Stimulated activated naive CD8-positive, alpha-beta T cell treated with anti-CD3 and anti-CD28 coated beads, Interleukin-15, amount 100 ng/mL, for 72 hours (primary cell): ENCODE results near the gene PIP4P1.
"Not testable (repeated sequence)": the region's sequence is repeated elsewhere in the genome, so short reads cannot be mapped to it uniquely, and the experiment has no call there.

Experiments
- ATAC-seq: fragments of 150-1000 bp; cut with Tn5 transposase; 2 replicates; pipeline ENCODE4 v1.10.0; 2021; ENCODE audit warnings: mild to moderate bottlenecking, moderate library complexity
- DNase-seq, 2 donors: peaks; one replicate each; pipeline ENCODE4 v3.0.0; 2021 to 2022
- H3K27ac Mint-ChIP-seq, 2 donors: one replicate each; pipeline ENCODE4 v1.8.0; 2022; ENCODE audit warnings: mild to moderate bottlenecking in 2 of 2, mixed read lengths in 2 of 2, moderate library complexity in 2 of 2
- H3K27me3 Mint-ChIP-seq: one replicate; pipeline ENCODE4 v1.8.0; 2022; ENCODE audit warnings: mixed read lengths
- H3K4me1 Mint-ChIP-seq: one replicate; pipeline ENCODE4 v1.8.0; 2022; ENCODE audit warnings: mild to moderate bottlenecking, mixed read lengths
- H3K4me3 Mint-ChIP-seq, 2 donors: one replicate each; pipeline ENCODE4 v1.8.0; 2022; ENCODE audit warnings: mild to moderate bottlenecking in 2 of 2, mixed read lengths in 2 of 2, moderate library complexity in 1 of 2
- H3K9me3 Mint-ChIP-seq, 2 donors: one replicate each; pipeline ENCODE4 v1.8.0; 2022; ENCODE audit warnings: mixed read lengths in 2 of 2

Gene PIP4P1

GRCh38 chr14:20461225-20462141 is at the start of gene PIP4P1:
Gene PIP4P1 (minus strand): TSS chr14:20461434. CDS start chr14:20461325, 109 bp downstream.
- no peaks in the 10 kb centered on the region for H3K27me3 Mint-ChIP-seq
- ATAC-seq (peak; percentile 98), DNase-seq (peak; percentile 94 to 99)
- H3K9me3 Mint-ChIP-seq, result no peaks in the 10 kb centered on the region
- H3K27ac Mint-ChIP-seq, result peak within 1 kb of the TSS; percentile 92 to 97
- H3K4me3 Mint-ChIP-seq, result peak within 1 kb of the TSS; percentile 87 to 95
- peaks cover 34% of the 10 kb centered on the region for H3K4me1 Mint-ChIP-seq

- DNase-seq (no peak), ATAC-seq (no peak)
- Mint-ChIP-seq H3K4me1 (no peaks in the 10 kb centered on the region), H3K27me3 (no peaks in the 10 kb centered on the region), H3K4me3 (no peak overlapping the region), H3K9me3 (no peaks in the 10 kb centered on the region), H3K27ac (no peak overlapping the region)
These were observed 47.1 kb upstream of the PIP4P1 start for GRCh38 chr14:20508367-20508766.

- not testable (repeated sequence) for H3K27ac Mint-ChIP-seq, H3K27me3 Mint-ChIP-seq, H3K4me3 Mint-ChIP-seq, ATAC-seq, H3K9me3 Mint-ChIP-seq, DNase-seq, H3K4me1 Mint-ChIP-seq
These were observed 46.3 kb upstream of the PIP4P1 start for GRCh38 chr14:20507537-20507936.

GRCh38 chr14:20506752-20507151 is 45.5 kb upstream of the PIP4P1 start:
- not testable (repeated sequence) for H3K4me1 Mint-ChIP-seq, DNase-seq, H3K27me3 Mint-ChIP-seq, H3K9me3 Mint-ChIP-seq, ATAC-seq, H3K4me3 Mint-ChIP-seq, H3K27ac Mint-ChIP-seq

- H3K27ac Mint-ChIP-seq, H3K4me1 Mint-ChIP-seq, H3K27me3 Mint-ChIP-seq, DNase-seq, ATAC-seq, H3K9me3 Mint-ChIP-seq, H3K4me3 Mint-ChIP-seq: not testable (repeated sequence)
These were observed 45.0 kb upstream of the PIP4P1 start for GRCh38 chr14:20506276-20506675.

- DNase-seq, result no peak
- Mint-ChIP-seq H3K4me1 (peaks cover 4% of the 10 kb centered on the region), H3K4me3 (no peak overlapping the region), H3K9me3 (no peaks in the 10 kb centered on the region), H3K27me3 (no peaks in the 10 kb centered on the region), H3K27ac (no peak overlapping the region)
- ATAC-seq, result no peak
These were observed 42.7 kb upstream of the PIP4P1 start for GRCh38 chr14:20503898-20504297.

- H3K27ac Mint-ChIP-seq, result no peak overlapping the region
- H3K27me3 Mint-ChIP-seq, result no peaks in the 10 kb centered on the region
- peaks cover 9% of the 10 kb centered on the region for H3K4me1 Mint-ChIP-seq
- ATAC-seq, result no peak
- H3K4me3 Mint-ChIP-seq, result no peak overlapping the region
- DNase-seq, result no peak
- no peaks in the 10 kb centered on the region for H3K9me3 Mint-ChIP-seq
These were observed 40.1 kb upstream of the PIP4P1 start for GRCh38 chr14:20501346-20501745.

GRCh38 chr14:20499881-20500280 is 38.6 kb upstream of the PIP4P1 start:
- H3K4me1 Mint-ChIP-seq, result peaks cover 23% of the 10 kb centered on the region
- H3K9me3 Mint-ChIP-seq, result peaks cover 0 to 13% of the 10 kb centered on the region in 2 donors

GRCh38 chr14:20499108-20499507 is 37.9 kb upstream of the PIP4P1 start:
- Mint-ChIP-seq H3K4me3 (no peak overlapping the region), H3K9me3 (peaks cover 0 to 14% of the 10 kb centered on the region in 2 donors), H3K4me1 (peaks cover 28% of the 10 kb centered on the region), H3K27me3 (no peaks in the 10 kb centered on the region), H3K27ac (no peak overlapping the region)
- ATAC-seq (peak; percentile 83), DNase-seq (no peak)

More at GRCh38 chr14:20499881-20500280, 38.6 kb upstream of the PIP4P1 start:
- Mint-ChIP-seq H3K27ac (no peak overlapping the region), H3K27me3 (no peaks in the 10 kb centered on the region), H3K4me3 (no peak overlapping the region)
- no peak for ATAC-seq
- DNase-seq, result no peak

- peak overlapping the region in 1 of 2 donors; percentile 33 for H3K4me3 Mint-ChIP-seq
- H3K9me3 Mint-ChIP-seq, result peaks cover 0 to 14% of the 10 kb centered on the region in 2 donors
- no peak for DNase-seq
- peaks cover 33% of the 10 kb centered on the region for H3K4me1 Mint-ChIP-seq
- H3K27ac Mint-ChIP-seq, result peak overlapping the region in 1 of 2 donors; percentile 73
- H3K27me3 Mint-ChIP-seq, result no peaks in the 10 kb centered on the region
- ATAC-seq, result peak; percentile 37
These were observed 37.4 kb upstream of the PIP4P1 start for GRCh38 chr14:20498622-20499021.

GRCh38 chr14:20494935-20495766 is 33.9 kb upstream of the PIP4P1 start:
- ATAC-seq (peak; percentile 63), DNase-seq (no peak)
- H3K9me3 Mint-ChIP-seq, result peaks cover 0 to 14% of the 10 kb centered on the region in 2 donors
- H3K27me3 Mint-ChIP-seq, result no peaks in the 10 kb centered on the region
- H3K4me1 Mint-ChIP-seq, result peaks cover 54% of the 10 kb centered on the region
- no peak overlapping the region for H3K27ac Mint-ChIP-seq
- peak overlapping the region; percentile 47 to 55 for H3K4me3 Mint-ChIP-seq

- peak overlapping the region in 1 of 2 donors; percentile 91 for H3K27ac Mint-ChIP-seq
- H3K9me3 Mint-ChIP-seq, result peaks cover 0 to 14% of the 10 kb centered on the region in 2 donors
- H3K4me1 Mint-ChIP-seq, result peaks cover 57% of the 10 kb centered on the region
- ATAC-seq (no peak), DNase-seq (no peak)
- H3K4me3 Mint-ChIP-seq, result peak overlapping the region in 1 of 2 donors; percentile 44
- H3K27me3 Mint-ChIP-seq, result no peaks in the 10 kb centered on the region
These were observed 32.4 kb upstream of the PIP4P1 start for GRCh38 chr14:20493634-20494033.

GRCh38 chr14:20492486-20492885 is 31.3 kb upstream of the PIP4P1 start:
- Mint-ChIP-seq H3K27ac (peak overlapping the region in 1 of 2 donors; percentile 67), H3K4me1 (peaks cover 58% of the 10 kb centered on the region), H3K27me3 (no peaks in the 10 kb centered on the region)

GRCh38 chr14:20490563-20490962 is 29.3 kb upstream of the PIP4P1 start:
- DNase-seq (no peak), ATAC-seq (no peak)
- Mint-ChIP-seq H3K4me1 (peaks cover 62% of the 10 kb centered on the region), H3K4me3 (peak overlapping the region; percentile 44 to 81), H3K9me3 (peaks cover 0 to 8% of the 10 kb centered on the region in 2 donors), H3K27ac (peak overlapping the region in 1 of 2 donors; percentile 94), H3K27me3 (no peaks in the 10 kb centered on the region)

More at GRCh38 chr14:20492486-20492885, 31.3 kb upstream of the PIP4P1 start:
- Mint-ChIP-seq H3K4me3 (no peak overlapping the region), H3K9me3 (peaks cover 0 to 14% of the 10 kb centered on the region in 2 donors)
- ATAC-seq, result no peak
- DNase-seq, result no peak

- Mint-ChIP-seq H3K27me3 (no peaks in the 10 kb centered on the region), H3K4me1 (peaks cover 56% of the 10 kb centered on the region), H3K4me3 (peak overlapping the region; percentile 34 to 69), H3K27ac (peak overlapping the region; percentile 49 to 55), H3K9me3 (no peaks in the 10 kb centered on the region)
- peak; percentile 52 for ATAC-seq
- no peak for DNase-seq
These were observed 28.1 kb upstream of the PIP4P1 start for GRCh38 chr14:20489093-20489994.
